ENCODE data around the gene FAM227B.

- TF ChIP-seq POLR2AphosphoS5 (IDR thresholded peaks at IDR 0.05; ENCODE audit: low read depth, low read length): no peak
- TF ChIP-seq POLR2A (IDR thresholded peaks at IDR 0.05; ENCODE audit: low read depth, low read length): no peak
Observed at GRCh38 chr15:49464522-49464921, 156.1 kb downstream of the FAM227B start.

All from GM12891 (cell line).